HepG2 (cell line): Measurements from ENCODE around the gene FNDC3B. TPM values are rescaled to one million over a fixed set of nuclear protein-coding genes. Genes with fewer than 3 reads are reported as not detected.

Experiments
- ATF3 ChIP-seq: sonication (generic); formaldehyde crosslinking; IDR thresholded peaks from 2 replicates; pipeline ENCODE4 v1.4.0; 2020; ENCODE audit warnings: missing genetic modification reagents
- CSRNP2 ChIP-seq: sonication (generic); formaldehyde crosslinking; conservative IDR thresholded peaks from 2 replicates; pipeline ENCODE4 v1.8.0; 2022; ENCODE audit warnings: low read depth, missing genetic modification reagents
- FOXP4 ChIP-seq: sonication (generic); formaldehyde crosslinking; IDR thresholded peaks from 2 replicates; pipeline ENCODE4 v1.4.0; 2020; ENCODE audit warnings: missing genetic modification reagents
- GLI4 ChIP-seq: sonication (generic); formaldehyde crosslinking; IDR thresholded peaks from 2 replicates; pipeline ENCODE4 v1.5.1; 2020; ENCODE audit warnings: missing genetic modification reagents, mild to moderate bottlenecking, moderate library complexity, borderline replicate concordance
- GPN1 ChIP-seq: sonication (generic); formaldehyde crosslinking; IDR thresholded peaks from 2 replicates; pipeline ENCODE4 v1.5.1; 2020; ENCODE audit warnings: missing genetic modification reagents, borderline replicate concordance
- MED8 ChIP-seq: sonication (generic); formaldehyde crosslinking; IDR thresholded peaks from 2 replicates; pipeline ENCODE4 v1.8.1; 2023; ENCODE audit warnings: mild to moderate bottlenecking, missing genetic modification reagents; ENCODE audit not compliant: insufficient replicate concordance
- MZF1 ChIP-seq: sonication (generic); formaldehyde crosslinking; IDR thresholded peaks from 2 replicates; pipeline ENCODE4 v1.8.1; 2023; ENCODE audit warnings: mild to moderate bottlenecking, missing genetic modification reagents, borderline replicate concordance
- NFKBIZ ChIP-seq: IDR thresholded peaks from 2 replicates; pipeline ENCODE4 v1.6.1; 2018; ENCODE audit warnings: missing genetic modification reagents, missing compliant biosample characterization
- PITX1 ChIP-seq: sonication (generic); formaldehyde crosslinking; IDR thresholded peaks from 2 replicates; pipeline ENCODE4 v1.5.1; 2020; ENCODE audit warnings: mild to moderate bottlenecking, missing genetic modification reagents
- RFXAP ChIP-seq: sonication (generic); formaldehyde crosslinking; IDR thresholded peaks from 2 replicates; pipeline ENCODE4 v1.4.0; 2020; ENCODE audit warnings: missing genetic modification reagents, borderline replicate concordance
- XRCC5 ChIP-seq: fragments of 200-400 bp; formaldehyde crosslinking; optimal IDR thresholded peaks from 2 replicates; pipeline ENCODE3; 2017; ENCODE audit warnings: mild to moderate bottlenecking, low read length
- ZBTB1 ChIP-seq: sonication (generic); formaldehyde crosslinking; IDR thresholded peaks from 2 replicates; pipeline ENCODE4 v1.4.0; 2020; ENCODE audit warnings: missing genetic modification reagents, borderline replicate concordance
- ZHX2 ChIP-seq, 2 experiments: sonication (generic) in 1 of 2; formaldehyde crosslinking in 1 of 2; IDR thresholded peaks; 2 replicates each; pipeline versions ENCODE4 v1.6.1 to v1.9.0; 2014 to 2022; ENCODE audit warnings: antibody characterized with exemption in 1 of 2, borderline replicate concordance in 1 of 2, inconsistent platforms in 1 of 2, low read depth in 1 of 2, missing genetic modification reagents in 1 of 2
- ZNF230 ChIP-seq: sonication (generic); formaldehyde crosslinking; IDR thresholded peaks from 2 replicates; pipeline ENCODE4 v1.4.0; 2020; ENCODE audit warnings: mild to moderate bottlenecking, missing genetic modification reagents
- ZNF256 ChIP-seq: sonication (generic); formaldehyde crosslinking; conservative IDR thresholded peaks from 2 replicates; pipeline ENCODE4 v1.4.0; 2020; ENCODE audit warnings: missing genetic modification reagents
- ZNF460 ChIP-seq: sonication (generic); formaldehyde crosslinking; IDR thresholded peaks from 2 replicates; pipeline ENCODE4 v1.5.1; 2020; ENCODE audit warnings: missing genetic modification reagents, mild to moderate bottlenecking, borderline replicate concordance
- ZNF629 ChIP-seq: sonication (generic); formaldehyde crosslinking; conservative IDR thresholded peaks from 2 replicates; pipeline ENCODE4 v1.5.0; 2020; ENCODE audit warnings: missing genetic modification reagents
- ZNF761 ChIP-seq: sonication (generic); formaldehyde crosslinking; conservative IDR thresholded peaks from 2 replicates; pipeline ENCODE4 v1.4.0; 2020; ENCODE audit warnings: mild to moderate bottlenecking, missing genetic modification reagents
- ZNF766 ChIP-seq: sonication (generic); formaldehyde crosslinking; IDR thresholded peaks from 2 replicates; pipeline ENCODE4 v1.5.0; 2020; ENCODE audit warnings: missing genetic modification reagents, borderline replicate concordance
- ZNF768 ChIP-seq: sonication (generic); formaldehyde crosslinking; IDR thresholded peaks from 2 replicates; pipeline ENCODE4 v1.4.0; 2020; ENCODE audit warnings: missing genetic modification reagents
- ZNF839 ChIP-seq: sonication (generic); formaldehyde crosslinking; IDR thresholded peaks from 2 replicates; pipeline ENCODE4 v1.4.0; 2020; ENCODE audit warnings: missing genetic modification reagents, mild to moderate bottlenecking, borderline replicate concordance
- polyA plus RNA-seq, 8 experiments: library from polyadenylated mRNA; depleted of rRNA in 3 of 8; stranded (reverse) in 7 of 8; unstranded in 1 of 8; fragments of >200 nt; fragmentation: Illumina TruSeq in 4 of 8; extraction: Trizol in 4 of 8; gene quantifications; 2 replicates each; pipeline versions ENCODE4 v1.2.1 to v1.2.3, GENCODE V29; 2011 to 2016; ENCODE audit warnings: low read depth in 4 of 8, missing spikeins in 1 of 8, mixed read lengths in 1 of 8; ENCODE audit not compliant: insufficient read depth in 1 of 8
- total RNA-seq, 5 experiments: library from RNA; depleted of rRNA; stranded (reverse); fragments of >200 nt; fragmentation: Illumina TruSeq; extraction: Trizol; gene quantifications; 2 replicates each; pipeline ENCODE4 v1.2.3, GENCODE V29; 2016; ENCODE audit warnings: low read depth in 1 of 5

The FNDC3B gene
- total and polyA plus RNA-seq, 2 of the 13 experiments (the other 11 are each of a cell fraction or from before 2014, with no cell fraction given), result 74.8 to 103 TPM

GRCh38 chr3:172096881-172097420 lies 57.6 kb downstream of the FNDC3B start (continued):
- TF ChIP-seq ZHX2 (IDR thresholded peaks at IDR 0.05; ENCODE audit: low read depth) (peak; percentile 29; the same call in 1 of the 2 replicates), ZHX2 (CRISPR knock-in tag; IDR thresholded peaks at IDR 0.05; ENCODE audit: borderline replicate concordance) (no peak), ZNF761 (CRISPR knock-in tag) (no peak), ZNF629 (CRISPR knock-in tag) (no peak), ZNF230 (CRISPR knock-in tag) (no peak), MED8 (CRISPR knock-in tag) (peak; percentile 82), ZNF839 (CRISPR knock-in tag) (no peak), ATF3 (CRISPR knock-in tag) (no peak), ZNF766 (no peak), ZNF460 (CRISPR knock-in tag) (no peak), XRCC5 (no peak), PITX1 (CRISPR knock-in tag) (peak; percentile 93), NFKBIZ (CRISPR knock-in tag) (peak; percentile 78), ZBTB1 (CRISPR knock-in tag) (no peak), FOXP4 (CRISPR knock-in tag) (peak; percentile 87), CSRNP2 (CRISPR knock-in tag) (no peak), ZNF256 (CRISPR knock-in tag) (no peak), GLI4 (CRISPR knock-in tag) (no peak), RFXAP (no peak), GPN1 (CRISPR knock-in tag) (no peak), ZNF768 (CRISPR knock-in tag) (no peak), MZF1 (CRISPR knock-in tag) (no peak)
